K562 (cell line): ENCODE data around the gene TEAD4. TPM values are rescaled to one million over a fixed set of nuclear protein-coding genes. Genes with fewer than 3 reads are reported as not detected.

Source experiments
- ATAC-seq: fragments of 200-7000 bp; cut with Tn5 transposase; 3 replicates; pipeline ENCODE4 v1.9.1; 2020; ENCODE audit warnings: moderate library complexity
- BruUV-seq: library from RNA; stranded (reverse); fragments of 400-500 nt; replicated peaks from 2 replicates; lab custom pipeline; 2021; lab: Mats Ljungman, UMichigan
- CTCF ChIA-PET: fragments of 300-600 bp; formaldehyde crosslinking; extraction: SDS; loops from one replicate; lab custom pipeline; 2021; ENCODE audit warnings: low intra/inter-chr PET ratio; lab: Yijun Ruan, JAX
- POLR2A ChIA-PET: fragments of 300-600, 350-650 bp; sonication (Branson Sonifier 250); formaldehyde crosslinking; extraction: SDS; loops from one replicate; lab custom pipeline; 2021; ENCODE audit warnings: antibody characterized with exemption, inconsistent platforms; lab: Yijun Ruan, JAX
- DNase-seq, 4 experiments: peaks; one replicate each; pipeline versions ENCODE4 v3.0.0 to v3.0.0-alpha.2; 2011 to 2018; ENCODE audit warnings: low spot score in 3 of 4, mixed read lengths in 3 of 4; ENCODE audit errors: extremely low read depth in 1 of 4
- FAIRE-seq: peaks from 2 replicates; lab custom pipeline; 2011; peaks lifted over from hg19 to GRCh38; lab: Jason Lieb, UNC
- H2AFZ ChIP-seq: 2 replicates; pipeline ENCODE4 v1.6.0; 2011; ENCODE audit warnings: low read depth, low read length, control low read depth, inconsistent platforms
- H3K27ac ChIP-seq: fragments of 200-600 bp; 3 replicates; pipeline ENCODE4 v1.8.0; 2011; ENCODE audit warnings: low read depth, mild to moderate bottlenecking, control low read depth, inconsistent platforms, low read length, moderate library complexity, mixed read lengths; ENCODE audit errors: extremely low read depth
- H3K27me3 ChIP-seq, 2 experiments: fragments of 300-600 bp in 1 of 2; 2 replicates in 1 of 2; 3 replicates in 1 of 2; pipeline versions ENCODE4 v1.6.0 to v1.8.0; 2011; ENCODE audit warnings: inconsistent platforms in 2 of 2, low read length in 2 of 2, mild to moderate bottlenecking in 1 of 2, mixed read lengths in 1 of 2, moderate library complexity in 1 of 2; ENCODE audit not compliant: control insufficient read depth in 2 of 2, insufficient read depth in 2 of 2
- H3K36me3 ChIP-seq: fragments of 300-600 bp; 3 replicates; pipeline ENCODE4 v1.8.0; 2011; ENCODE audit warnings: mild to moderate bottlenecking, low read length, inconsistent platforms; ENCODE audit not compliant: control insufficient read depth, insufficient read depth
- H3K4me1 ChIP-seq, 2 experiments: fragments of 200-600 bp in 1 of 2; replicated peaks in 1 of 2; 2 replicates in 1 of 2; 3 replicates in 1 of 2; pipeline versions ENCODE4 v1.5.1 to v1.8.0; 2011; ENCODE audit warnings: inconsistent platforms in 2 of 2, low read length in 2 of 2, mild to moderate bottlenecking in 1 of 2, mixed read lengths in 1 of 2, moderate library complexity in 1 of 2; ENCODE audit not compliant: control insufficient read depth in 2 of 2, insufficient read depth in 2 of 2
- H3K4me2 ChIP-seq: 2 replicates; pipeline ENCODE4 v1.6.1; 2011; ENCODE audit warnings: low read length, control low read depth, inconsistent platforms, mixed read lengths; ENCODE audit not compliant: insufficient read depth
- H3K4me3 ChIP-seq: fragments of 200-600 bp; sonication (generic), shearing (Covaris generic); 2 replicates; pipeline ENCODE4 v1.5.1; 2016; ENCODE audit warnings: control low read depth, inconsistent platforms
- H3K79me2 ChIP-seq: fragments of 200-600 bp; 3 replicates; pipeline ENCODE4 v1.8.0; 2011; ENCODE audit warnings: low read length, inconsistent platforms; ENCODE audit not compliant: control insufficient read depth, insufficient read depth
- H3K9ac ChIP-seq, 2 experiments: 2 replicates each; pipeline versions ENCODE4 v1.6.0 to v1.6.1; 2011; ENCODE audit warnings: low read depth in 2 of 2, low read length in 2 of 2, control low read depth in 1 of 2, inconsistent platforms in 1 of 2, mild to moderate bottlenecking in 1 of 2, mixed read lengths in 1 of 2; ENCODE audit not compliant: insufficient read depth in 1 of 2
- H3K9me1 ChIP-seq: one replicate; pipeline ENCODE4 v1.6.0; 2011; ENCODE audit warnings: inconsistent platforms, mild to moderate bottlenecking, low read length, moderate library complexity; ENCODE audit not compliant: control insufficient read depth, insufficient read depth
- H3K9me3 ChIP-seq: replicated peaks from 2 replicates; pipeline ENCODE4 v1.5.1; 2011; ENCODE audit warnings: low read depth, low read length, inconsistent platforms; ENCODE audit not compliant: control insufficient read depth, insufficient read depth
- H4K20me1 ChIP-seq: replicated peaks from 2 replicates; pipeline ENCODE4 v1.6.1; 2011; ENCODE audit warnings: low read length, inconsistent platforms, mixed read lengths; ENCODE audit not compliant: control insufficient read depth, insufficient read depth
- CEBPB ChIP-seq: fragments of 450-650 bp; IDR thresholded peaks from 2 replicates; pipeline ENCODE4 v1.6.1; 2016; ENCODE audit warnings: missing genetic modification characterization, missing compliant biosample characterization
- CREM ChIP-seq: IDR thresholded peaks from 2 replicates; pipeline ENCODE4 v1.6.1; 2014; ENCODE audit warnings: antibody characterized with exemption, low read depth
- DDX20 ChIP-seq: fragments of 450-650 bp; IDR thresholded peaks from 2 replicates; pipeline ENCODE4 v1.6.1; 2016; ENCODE audit warnings: missing genetic modification characterization, low read depth, mild to moderate bottlenecking, missing compliant biosample characterization, moderate library complexity
- LARP7 ChIP-seq: fragments of 450-650 bp; IDR thresholded peaks from 2 replicates; pipeline ENCODE4 v1.6.1; 2016
- WGBS: fragments of 100-300 bp; shearing (Covaris generic); methylation state at CpG from one replicate; pipeline ENCODE4 v1.1.6; 2016; ENCODE audit warnings: low coverage, mixed read lengths; ENCODE audit not compliant: insufficient coverage; ENCODE audit errors: missing lambda C conversion rate; 5-methylcytosine and 5-hydroxymethylcytosine counted together
- in situ Hi-C: fragments of 300-500 bp; cut with MboI; formaldehyde crosslinking; loops from 4 replicates; pipeline ENCODE4 v1.15.0; 2018; ENCODE audit warnings: inconsistent platforms, mixed read lengths
- intact Hi-C: fragments of 100-400 bp; cut with micrococcal nuclease; formaldehyde crosslinking; loops from 2 replicates; pipeline ENCODE4 v1.14.2; 2022
- polyA plus RNA-seq, 8 experiments: library from polyadenylated mRNA; depleted of rRNA in 4 of 8; stranded (reverse) in 5 of 8; unstranded in 3 of 8; fragments of >200 nt; fragmentation: Nextera tagmentation in 2 of 8; fragmentation: Illumina TruSeq in 1 of 8; extraction: Ambion mirVana in 2 of 8; extraction: Trizol in 1 of 8; gene quantifications; 2 replicates each; pipeline versions ENCODE4 v1.2.1 to v1.2.3, GENCODE V29; 2011 to 2014; ENCODE audit warnings: inconsistent platforms in 1 of 8, missing spikeins in 1 of 8
- total RNA-seq, 7 experiments: library from RNA; depleted of rRNA in 6 of 7; stranded (reverse); fragments of >200 nt in 6 of 7; fragmentation: Illumina TruSeq in 2 of 7; extraction: Trizol in 2 of 7; gene quantifications; 2 replicates each; pipeline versions ENCODE4 v1.2.1 to v1.2.3, GENCODE V29; 2011 to 2021; ENCODE audit warnings: low replicate concordance in 1 of 7
- TF ChIP-seq, protein P1 (sequence below): fragments of 250-450 bp; sonication (Bioruptor Pico); IDR thresholded peaks from 2 replicates; pipeline ENCODE4 v1.4.0; 2020; ENCODE audit warnings: mild to moderate bottlenecking, moderate library complexity
- TF ChIP-seq, protein P2 (sequence below): fragments of 250-450 bp; sonication (Bioruptor Pico); IDR thresholded peaks from 2 replicates; pipeline ENCODE4 v1.5.0; 2021; ENCODE audit warnings: mild to moderate bottlenecking, moderate library complexity
- TF ChIP-seq, protein P3 (sequence below): IDR thresholded peaks from 3 replicates; pipeline ENCODE4 v1.6.1; 2011; ENCODE audit warnings: borderline replicate concordance, mild to moderate bottlenecking; ENCODE audit not compliant: insufficient read length, insufficient read depth

The TEAD4 gene
- total and polyA plus RNA-seq, 9 of the 15 experiments (the other 6 are each of a cell fraction or from before 2014, with no cell fraction given): 0.82 to 40.0 (median 17.0) TPM

DNA sequence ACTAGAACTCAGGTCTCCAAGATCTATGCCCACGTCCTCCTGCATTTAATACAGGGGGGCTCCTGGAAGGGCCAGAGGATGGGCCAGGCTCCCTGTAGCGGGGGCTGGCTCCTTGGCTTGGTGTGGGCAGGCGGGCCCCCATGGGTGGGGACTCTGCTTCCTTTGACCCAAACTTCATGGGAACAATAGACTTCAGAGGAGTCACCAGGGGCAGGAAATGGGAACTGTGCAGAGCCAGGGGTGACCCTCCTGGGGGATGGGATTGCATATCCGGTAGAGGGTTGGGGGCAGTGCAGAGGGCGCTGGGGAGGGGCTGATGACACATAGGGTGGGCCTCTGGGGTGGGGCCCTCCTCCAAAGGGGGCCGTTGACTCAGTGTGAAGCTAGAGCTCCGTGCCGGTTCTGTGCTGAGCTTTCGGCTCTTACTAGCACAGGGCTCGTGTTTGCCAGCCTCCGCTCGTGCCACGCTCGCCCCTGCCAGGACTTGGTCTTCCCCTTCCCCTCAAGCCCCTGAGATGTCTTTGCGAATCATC, 4.6 kb downstream of the TEAD4 start:
- no TSS peak for BruUV-seq
- TF ChIP-seq, protein P1, sequence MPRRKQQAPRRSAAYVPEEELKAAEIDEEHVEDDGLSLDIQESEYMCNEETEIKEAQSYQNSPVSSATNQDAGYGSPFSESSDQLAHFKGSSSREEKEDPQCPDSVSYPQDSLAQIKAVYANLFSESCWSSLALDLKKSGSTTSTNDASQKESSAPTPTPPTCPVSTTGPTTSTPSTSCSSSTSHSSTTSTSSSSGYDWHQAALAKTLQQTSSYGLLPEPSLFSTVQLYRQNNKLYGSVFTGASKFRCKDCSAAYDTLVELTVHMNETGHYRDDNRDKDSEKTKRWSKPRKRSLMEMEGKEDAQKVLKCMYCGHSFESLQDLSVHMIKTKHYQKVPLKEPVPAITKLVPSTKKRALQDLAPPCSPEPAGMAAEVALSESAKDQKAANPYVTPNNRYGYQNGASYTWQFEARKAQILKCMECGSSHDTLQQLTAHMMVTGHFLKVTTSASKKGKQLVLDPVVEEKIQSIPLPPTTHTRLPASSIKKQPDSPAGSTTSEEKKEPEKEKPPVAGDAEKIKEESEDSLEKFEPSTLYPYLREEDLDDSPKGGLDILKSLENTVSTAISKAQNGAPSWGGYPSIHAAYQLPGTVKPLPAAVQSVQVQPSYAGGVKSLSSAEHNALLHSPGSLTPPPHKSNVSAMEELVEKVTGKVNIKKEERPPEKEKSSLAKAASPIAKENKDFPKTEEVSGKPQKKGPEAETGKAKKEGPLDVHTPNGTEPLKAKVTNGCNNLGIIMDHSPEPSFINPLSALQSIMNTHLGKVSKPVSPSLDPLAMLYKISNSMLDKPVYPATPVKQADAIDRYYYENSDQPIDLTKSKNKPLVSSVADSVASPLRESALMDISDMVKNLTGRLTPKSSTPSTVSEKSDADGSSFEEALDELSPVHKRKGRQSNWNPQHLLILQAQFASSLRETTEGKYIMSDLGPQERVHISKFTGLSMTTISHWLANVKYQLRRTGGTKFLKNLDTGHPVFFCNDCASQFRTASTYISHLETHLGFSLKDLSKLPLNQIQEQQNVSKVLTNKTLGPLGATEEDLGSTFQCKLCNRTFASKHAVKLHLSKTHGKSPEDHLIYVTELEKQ (CRISPR knock-in tag): no peak
- TF ChIP-seq LARP7 (no peak), CREM (no peak), DDX20 (no peak), CEBPB (tag) (no peak)
- TF ChIP-seq, protein P2, sequence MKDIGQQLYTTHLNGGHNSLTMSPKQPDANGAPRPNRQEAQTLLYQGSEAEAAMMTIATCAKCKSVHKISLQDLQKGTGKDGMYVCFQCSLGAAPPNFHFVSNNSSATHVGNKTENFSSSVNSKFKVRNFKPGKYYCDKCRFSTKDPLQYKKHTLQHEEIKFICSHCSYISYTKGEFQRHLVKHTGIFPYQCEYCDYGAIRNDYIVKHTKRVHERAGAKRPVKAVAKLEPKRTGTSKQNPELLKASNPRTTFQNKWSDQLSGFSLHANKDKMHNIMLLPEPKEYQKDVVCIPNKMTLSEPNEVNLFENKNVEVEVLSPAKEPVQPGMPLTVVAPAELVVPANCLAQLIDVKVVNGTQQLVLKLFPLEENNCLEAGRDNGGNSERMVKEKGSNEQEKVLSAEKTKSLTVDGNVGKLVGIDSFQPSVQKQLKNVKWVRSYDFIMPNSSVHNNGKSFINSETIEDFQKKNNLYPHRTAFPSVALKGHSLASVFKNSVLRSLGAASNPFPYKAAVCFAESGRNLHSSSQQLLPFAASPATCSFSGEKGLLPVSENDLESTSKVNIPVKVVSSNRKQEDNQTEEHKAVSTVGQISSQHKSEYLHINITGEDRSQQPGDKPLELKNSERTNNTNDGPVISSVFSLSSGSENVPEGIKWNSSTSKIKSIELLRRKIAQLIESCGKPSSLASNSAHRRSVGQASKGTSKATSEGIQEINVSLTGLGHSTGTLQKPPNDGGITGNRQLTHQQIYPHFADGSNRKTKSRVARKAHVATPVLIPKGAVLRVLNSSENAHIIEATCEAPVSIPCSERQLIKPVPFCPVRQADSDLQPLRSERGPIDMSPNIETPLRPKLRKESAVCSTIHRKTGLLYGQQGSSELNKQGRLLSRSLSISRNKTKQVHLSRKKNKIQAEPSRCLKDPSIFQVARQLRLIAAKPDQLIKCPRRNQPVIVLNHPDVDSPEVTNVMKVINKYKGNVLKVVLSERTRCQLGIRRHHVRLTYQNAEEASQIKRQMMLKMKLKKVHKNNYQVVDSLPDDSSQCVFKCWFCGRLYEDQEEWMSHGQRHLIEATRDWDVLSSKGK (CRISPR knock-in tag): no peak
- TF ChIP-seq, protein P3, sequence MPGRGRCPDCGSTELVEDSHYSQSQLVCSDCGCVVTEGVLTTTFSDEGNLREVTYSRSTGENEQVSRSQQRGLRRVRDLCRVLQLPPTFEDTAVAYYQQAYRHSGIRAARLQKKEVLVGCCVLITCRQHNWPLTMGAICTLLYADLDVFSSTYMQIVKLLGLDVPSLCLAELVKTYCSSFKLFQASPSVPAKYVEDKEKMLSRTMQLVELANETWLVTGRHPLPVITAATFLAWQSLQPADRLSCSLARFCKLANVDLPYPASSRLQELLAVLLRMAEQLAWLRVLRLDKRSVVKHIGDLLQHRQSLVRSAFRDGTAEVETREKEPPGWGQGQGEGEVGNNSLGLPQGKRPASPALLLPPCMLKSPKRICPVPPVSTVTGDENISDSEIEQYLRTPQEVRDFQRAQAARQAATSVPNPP: no peak

More for the DNA sequence above, 4.6 kb downstream of the TEAD4 start:
- WGBS: 79% methylated on average over 3 of the region's 15 CpGs
- Histone ChIP-seq H3K4me3 (no peak overlapping the region), H3K79me2 (peaks cover 57% of the 10 kb centered on the region), H3K4me1 (peaks cover 18 to 35% of the 10 kb centered on the region in 2 experiments; a peak in 4 of 5 replicates), H3K9me3 (no peaks in the 10 kb centered on the region), H3K4me2 (0 out of 2 replicates have a peak overlapping the region, but pooled peaks have one; percentile 32), H3K9ac (peak overlapping the region in 1 of 2 experiments; percentile 74; a peak in 1 of 4 replicates), H3K36me3 (peaks cover 8% of the 10 kb centered on the region; the same call in 2 of the 3 replicates), H3K27me3 (no peaks in the 10 kb centered on the region), H3K9me1 (peaks cover 3% of the 10 kb centered on the region), H3K27ac (no peak overlapping the region), H2AFZ (no peak overlapping the region), H4K20me1 (no peaks in the 10 kb centered on the region; the same call in 1 of the 2 replicates)
- POLR2A ChIA-PET: interaction anchor here (1.4 kb wide), 1 partner anchor 19 kb away, joined by 5 read pairs; no protein-coding TSS in a partner anchor
- in situ Hi-C loops (no loop called here), intact Hi-C loops (loop anchor here (5.0 kb wide), 1 partner anchor 33 kb away; no protein-coding TSS in a partner anchor)
- no peak for DNase-seq
- no peak for FAIRE-seq
- CTCF ChIA-PET: no interaction called here
- no peak for ATAC-seq
